GM13977 (cell line): ENCODE data around the gene SPATA4.

Source experiments
- DNase-seq: peaks from one replicate; pipeline ENCODE4 v3.0.0; 2012; ENCODE audit warnings: low spot score
- CTCF ChIP-seq: IDR thresholded peaks from 2 replicates; pipeline ENCODE4 v1.5.1; 2012; ENCODE audit warnings: mild to moderate bottlenecking, control low read depth; ENCODE audit not compliant: insufficient read depth; ENCODE audit errors: extremely low read depth, missing control alignments
- in situ Hi-C: fragments of 300-500 bp; cut with MboI; formaldehyde crosslinking; loops from one replicate; pipeline ENCODE4 v1.12.0; 2022; ENCODE audit warnings: low sequenced_read_pairs, low pct_unique_long_range_greater_than_20kb, mixed read lengths, inconsistent platforms; ENCODE audit not compliant: unreplicated experiment

The SPATA4 gene

GRCh38 chr4:176186671-176187395 is 8.6 kb downstream of the SPATA4 start:
- DNase-seq = no peak
- TF ChIP-seq CTCF = no peak

DNA sequence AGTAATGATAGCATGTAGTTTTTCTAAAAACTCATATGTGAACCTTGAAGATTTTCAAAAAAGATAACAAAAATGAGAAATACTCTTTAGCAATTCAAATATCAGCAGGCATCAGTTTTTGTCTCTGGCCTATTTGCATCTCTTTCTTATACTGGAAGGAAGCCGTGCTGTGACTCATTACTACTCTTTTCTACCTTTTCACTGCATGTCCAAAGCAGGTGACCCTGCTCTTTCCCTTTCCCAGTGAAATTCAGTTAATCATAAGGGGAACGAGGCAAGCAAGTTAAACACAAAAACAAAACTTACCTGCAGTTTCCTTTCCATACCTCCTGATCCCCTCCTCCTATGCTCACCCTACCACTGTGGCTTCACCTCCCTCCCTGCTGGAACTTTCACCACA is 9.3 kb downstream of the SPATA4 start:
- DNase-seq = no peak
- TF ChIP-seq CTCF = no peak

More at GRCh38 chr4:176186671-176187395, 8.6 kb downstream of the SPATA4 start:
- in situ Hi-C loops = no loop called here

GRCh38 chr4:176185051-176185450 is 10.3 kb downstream of the SPATA4 start:
- TF ChIP-seq CTCF = no peak

More for the DNA sequence above, 9.3 kb downstream of the SPATA4 start:
- in situ Hi-C loops = no loop called here

DNA sequence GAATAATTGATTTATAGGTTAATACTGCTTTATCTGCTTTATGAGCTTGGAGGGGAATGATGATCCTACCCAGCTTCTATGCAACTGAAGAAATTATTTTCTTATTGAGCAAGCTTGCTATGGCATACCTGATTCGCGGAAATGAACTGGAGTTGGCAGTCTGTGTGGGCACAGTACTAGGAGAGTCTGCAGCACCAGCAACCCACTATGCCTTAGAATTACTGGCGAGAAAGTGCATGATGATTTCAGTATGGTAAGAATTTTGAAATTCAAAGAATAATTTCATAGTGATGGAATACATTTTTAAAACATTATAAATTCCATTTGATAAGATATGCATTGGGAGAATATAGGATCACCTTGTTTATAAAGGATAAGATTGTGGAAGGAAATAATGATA is 32.3 kb downstream of the SPATA4 start:
- no peak for DNase-seq
- no peak for TF ChIP-seq CTCF
- in situ Hi-C loops = no loop called here

More at GRCh38 chr4:176185051-176185450, 10.3 kb downstream of the SPATA4 start:
- no peak for DNase-seq
- in situ Hi-C loops = no loop called here

- no peak for TF ChIP-seq CTCF
- DNase-seq = no peak
- in situ Hi-C loops = no loop called here
Measured at GRCh38 chr4:176156656-176157055, 38.7 kb downstream of the SPATA4 start.

DNA sequence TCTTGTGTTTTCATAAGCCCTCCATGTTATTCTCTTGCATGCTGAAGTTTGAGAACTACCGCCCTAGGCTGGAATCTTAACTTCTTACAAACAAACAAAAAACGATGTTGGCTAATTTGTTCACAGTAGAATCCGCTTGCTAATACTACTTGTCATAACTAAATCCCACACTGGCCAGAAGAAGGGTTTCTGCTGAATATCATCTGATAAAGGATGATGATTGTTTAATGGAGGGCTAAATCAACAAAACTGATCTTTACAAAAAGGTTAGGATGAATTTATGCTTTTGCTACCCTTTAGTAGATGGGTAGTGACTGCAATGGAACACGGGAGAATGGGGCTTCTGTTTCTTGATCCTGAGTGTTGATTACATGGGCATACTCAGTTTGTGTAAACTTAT is 42.3 kb downstream of the SPATA4 start:
- TF ChIP-seq CTCF = no peak
- in situ Hi-C loops = no loop called here
- DNase-seq = no peak
